SK-N-SH (cell line): Measurements from ENCODE around the gene NFIA. TPM values are rescaled to one million over a fixed set of nuclear protein-coding genes. Genes with fewer than 3 reads are reported as not detected.

Experiments used
- CTCF ChIA-PET: fragments of 300-600, 350-600 bp; formaldehyde crosslinking; extraction: SDS; loops from one replicate; lab custom pipeline; 2021; lab: Yijun Ruan, JAX
- POLR2A ChIA-PET: fragments of 350-600 bp; sonication (Branson Sonifier 250); formaldehyde crosslinking; extraction: SDS; loops from one replicate; lab custom pipeline; 2020; ENCODE audit warnings: antibody characterized with exemption, inconsistent platforms; lab: Yijun Ruan, JAX
- DNase-seq: peaks from one replicate; pipeline ENCODE4 v3.0.0; 2012
- H2AFZ ChIP-seq: fragments of 200-600 bp; sonication (generic); 2 replicates; pipeline ENCODE4 v1.8.1; 2016; ENCODE audit warnings: antibody characterized with exemption, mild to moderate bottlenecking, low read depth
- H3F3A ChIP-seq: fragments of 200-600 bp; sonication (generic); replicated peaks from 2 replicates; pipeline ENCODE3; 2016; ENCODE audit warnings: antibody characterized with exemption, mild to moderate bottlenecking; ENCODE audit not compliant: insufficient read depth
- H3K27ac ChIP-seq, 2 experiments: fragments of 200-500 bp in 1 of 2; fragments of 200-600 bp in 1 of 2; sonication (Bioruptor generic) in 1 of 2; sonication (generic), shearing (Covaris generic) in 1 of 2; 2 replicates each; pipeline versions ENCODE4 v1.5.1 to v1.6.1; 2014 to 2016; ENCODE audit warnings: low read depth in 2 of 2, inconsistent platforms in 1 of 2, low read length in 1 of 2, mild to moderate bottlenecking in 1 of 2, mixed read lengths in 1 of 2
- H3K27me3 ChIP-seq: fragments of 200-600 bp; sonication (generic), shearing (Covaris generic); 2 replicates; pipeline ENCODE4 v1.6.1; 2016; ENCODE audit warnings: mixed run types; ENCODE audit not compliant: insufficient read depth
- H3K36me3 ChIP-seq, 2 experiments: fragments of 200-500 bp in 1 of 2; fragments of 200-600 bp in 1 of 2; sonication (Bioruptor generic) in 1 of 2; sonication (generic) in 1 of 2; replicated peaks in 1 of 2; 2 replicates each; pipeline versions ENCODE3 to v1.5.1; 2014 to 2016; ENCODE audit warnings: low read length in 1 of 2, mild to moderate bottlenecking in 1 of 2; ENCODE audit not compliant: insufficient read depth in 2 of 2, control insufficient read depth in 1 of 2
- H3K4me1 ChIP-seq, 2 experiments: fragments of 200-500 bp in 1 of 2; fragments of 200-600 bp in 1 of 2; sonication (Bioruptor generic) in 1 of 2; sonication (generic), shearing (Covaris generic) in 1 of 2; 2 replicates each; pipeline versions ENCODE4 v1.5.1 to v1.6.1; 2014 to 2016; ENCODE audit warnings: low read depth in 1 of 2, low read length in 1 of 2, mixed run types in 1 of 2; ENCODE audit not compliant: insufficient read depth in 2 of 2, control insufficient read depth in 1 of 2
- H3K4me2 ChIP-seq: fragments of 200-600 bp; sonication (generic), shearing (Covaris generic); 2 replicates; pipeline ENCODE4 v1.6.1; 2017; ENCODE audit warnings: mixed run types
- H3K4me3 ChIP-seq, 2 experiments: fragments of 200-500 bp in 1 of 2; fragments of 200-600 bp in 1 of 2; sonication (Bioruptor generic) in 1 of 2; sonication (generic), shearing (Covaris generic) in 1 of 2; 2 replicates each; pipeline versions ENCODE4 v1.5.1 to v1.8.1; 2014 to 2016; ENCODE audit warnings: low read depth in 2 of 2, inconsistent platforms in 1 of 2, low read length in 1 of 2, mild to moderate bottlenecking in 1 of 2, mixed read lengths in 1 of 2, moderate library complexity in 1 of 2
- H3K79me2 ChIP-seq: fragments of 200-600 bp; sonication (generic); 2 replicates; pipeline ENCODE4 v1.8.1; 2017; ENCODE audit warnings: mild to moderate bottlenecking; ENCODE audit not compliant: insufficient read depth
- H3K9ac ChIP-seq: fragments of 200-600 bp; sonication (generic); 2 replicates; pipeline ENCODE4 v1.6.1; 2017; ENCODE audit warnings: mixed run types
- H3K9me2 ChIP-seq: fragments of 200-600 bp; sonication (generic); 2 replicates; pipeline ENCODE4 v1.6.1; 2017; ENCODE audit warnings: mixed run types
- H3K9me3 ChIP-seq: fragments of 200-600 bp; sonication (generic); 2 replicates; pipeline ENCODE4 v1.6.1; 2017; ENCODE audit warnings: mixed run types, mild to moderate bottlenecking, moderate library complexity
- H4K20me1 ChIP-seq: fragments of 200-600 bp; sonication (generic); 2 replicates; pipeline ENCODE4 v1.6.1; 2017; ENCODE audit warnings: mild to moderate bottlenecking, mixed run types; ENCODE audit not compliant: insufficient read depth
- CHD2 ChIP-seq: fragments of 150-350 bp; IDR thresholded peaks from 2 replicates; pipeline ENCODE4 v1.6.1; 2018; ENCODE audit warnings: low read length; ENCODE audit not compliant: partially characterized antibody
- CTCF ChIP-seq: fragments of 200-600 bp; sonication (generic); IDR thresholded peaks from 2 replicates; pipeline ENCODE4 v1.6.1; 2017; ENCODE audit warnings: antibody characterized with exemption, mild to moderate bottlenecking, moderate library complexity
- EP300 ChIP-seq, 2 experiments: IDR thresholded peaks; 2 replicates each; pipeline versions ENCODE4 v1.4.0 to v1.6.1; 2012; ENCODE audit warnings: borderline replicate concordance in 1 of 2, low read depth in 1 of 2, low read length in 1 of 2
- EZH2phosphoT487 ChIP-seq: fragments of 200-600 bp; sonication (generic); IDR thresholded peaks from 2 replicates; pipeline ENCODE4 v1.6.1; 2017; ENCODE audit warnings: low read depth, mixed run types, mild to moderate bottlenecking, antibody characterized with exemption, moderate library complexity, borderline replicate concordance
- FOSL2 ChIP-seq: IDR thresholded peaks from 2 replicates; pipeline ENCODE4 v1.4.0; 2012; ENCODE audit warnings: low read depth, mild to moderate bottlenecking, moderate library complexity, borderline replicate concordance
- FOXJ3 ChIP-seq: sonication (generic); formaldehyde crosslinking; IDR thresholded peaks from 2 replicates; pipeline ENCODE4 v1.5.1; 2020; ENCODE audit warnings: mild to moderate bottlenecking, missing genetic modification reagents
- FOXM1 ChIP-seq: IDR thresholded peaks from 2 replicates; pipeline ENCODE4 v1.4.0; 2012; ENCODE audit warnings: low read depth, mild to moderate bottlenecking
- GABPA ChIP-seq: IDR thresholded peaks from 2 replicates; pipeline ENCODE4 v1.4.0; 2012; ENCODE audit warnings: low read depth, mild to moderate bottlenecking
- GATA2 ChIP-seq: sonication (generic); formaldehyde crosslinking; IDR thresholded peaks from 2 replicates; pipeline ENCODE4 v1.5.0; 2020; ENCODE audit warnings: mild to moderate bottlenecking, missing genetic modification reagents
- IRF3 ChIP-seq: fragments of 150-350 bp; IDR thresholded peaks from 2 replicates; pipeline ENCODE4 v1.6.1; 2016; ENCODE audit warnings: mild to moderate bottlenecking, low read depth, low read length
- MAX ChIP-seq: IDR thresholded peaks from 2 replicates; pipeline ENCODE4 v1.4.0; 2012; ENCODE audit warnings: low read depth
- MEF2A ChIP-seq: IDR thresholded peaks from 2 replicates; pipeline ENCODE4 v1.4.0; 2012; ENCODE audit warnings: low read depth, borderline replicate concordance
- MXI1 ChIP-seq: IDR thresholded peaks from 2 replicates; pipeline ENCODE4 v1.6.1; 2012; ENCODE audit warnings: mild to moderate bottlenecking, low read depth, low read length, improper control_type of control experiment
- RAD21 ChIP-seq: IDR thresholded peaks from 2 replicates; pipeline ENCODE4 v1.6.1; 2012; ENCODE audit warnings: mild to moderate bottlenecking, low read length
- REST ChIP-seq: IDR thresholded peaks from 2 replicates; pipeline ENCODE4 v1.6.1; 2012; ENCODE audit warnings: mild to moderate bottlenecking, low read depth, low read length, moderate library complexity
- RFX5 ChIP-seq: IDR thresholded peaks from 2 replicates; pipeline ENCODE4 v1.6.1; 2012; ENCODE audit warnings: mild to moderate bottlenecking, improper control_type of control experiment, low read length
- RXRA ChIP-seq: IDR thresholded peaks from 2 replicates; pipeline ENCODE4 v1.4.0; 2012; ENCODE audit warnings: low read depth, mild to moderate bottlenecking, borderline replicate concordance
- SIN3A ChIP-seq: IDR thresholded peaks from 2 replicates; pipeline ENCODE4 v1.6.1; 2012; ENCODE audit warnings: low read depth, mild to moderate bottlenecking, low read length, moderate library complexity, borderline replicate concordance
- USF2 ChIP-seq: fragments of 150-350 bp; IDR thresholded peaks from 2 replicates; pipeline ENCODE4 v1.6.1; 2017; ENCODE audit warnings: antibody characterized with exemption, low read length, low read depth, borderline replicate concordance
- ZBTB33 ChIP-seq: IDR thresholded peaks from 2 replicates; pipeline ENCODE4 v1.4.0; 2012; ENCODE audit warnings: low read depth, borderline replicate concordance
- WGBS: methylation state at CpG from one replicate; pipeline ENCODE4 v1.1.6; 2017; ENCODE audit warnings: low lambda C conversion rate; 5-methylcytosine and 5-hydroxymethylcytosine counted together
- polyA plus RNA-seq, 3 experiments: library from polyadenylated mRNA; depleted of rRNA; stranded (reverse); fragments of >200 nt; gene quantifications; 2 replicates each; pipeline ENCODE4 v1.2.3, GENCODE V29; 2012

Gene NFIA
- polyA plus RNA-seq, 1 of the 3 experiments (the other 2 are of a cell fraction), result 3.3 TPM

DNA sequence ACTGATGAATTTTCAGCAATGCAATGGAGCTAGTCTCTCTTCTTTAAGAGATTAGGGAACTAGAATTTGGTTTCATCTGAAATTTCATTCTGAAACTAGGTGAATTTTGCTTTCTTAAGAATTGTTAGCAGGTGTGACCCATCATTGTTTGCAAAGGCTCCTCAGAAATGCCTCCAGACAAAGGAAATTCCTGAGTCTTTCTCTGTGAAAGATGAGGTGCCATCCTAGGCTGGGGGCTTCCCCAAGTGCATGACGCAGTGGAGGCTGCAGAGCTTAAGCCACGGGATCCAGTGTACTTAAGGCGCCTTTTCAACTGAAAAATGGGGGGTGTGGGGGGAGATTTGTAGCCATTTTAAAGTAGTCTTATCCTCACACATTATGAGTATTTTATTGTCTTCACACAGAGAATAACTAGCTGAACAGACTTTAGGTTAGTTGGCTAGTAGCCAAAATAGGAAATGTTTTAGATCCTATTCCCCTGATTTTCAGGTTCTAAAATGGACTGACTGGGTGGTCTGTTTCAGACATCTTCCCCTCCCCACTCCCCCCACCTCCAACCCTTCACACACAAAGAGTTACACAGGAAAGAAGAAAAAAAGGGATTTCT lies 202.0 kb downstream of the NFIA start:
- POLR2A ChIA-PET, result no interaction called here
- Histone ChIP-seq H3K79me2 (no peaks in the 10 kb centered on the region), H3K4me3 (no peak overlapping the region), H3K4me1 (peaks cover 3 to 6% of the 10 kb centered on the region in 2 experiments; a peak in 2 of 4 replicates), H3K9me3 (no peaks in the 10 kb centered on the region), H3F3A (no peaks in the 10 kb centered on the region), H2AFZ (no peak overlapping the region), H3K4me2 (no peak overlapping the region), H3K9me2 (no peaks in the 10 kb centered on the region), H3K27ac (no peak overlapping the region), H3K27me3 (no peaks in the 10 kb centered on the region), H4K20me1 (no peaks in the 10 kb centered on the region), H3K36me3 (no peaks in the 10 kb centered on the region), H3K9ac (no peak overlapping the region)
- CTCF ChIA-PET, result interaction anchor here (0.7 kb wide), 1 partner anchor 12 kb away, joined by 3 read pairs; no protein-coding TSS in a partner anchor
- DNase-seq, result no peak
- TF ChIP-seq IRF3, result no peak
- TF ChIP-seq FOXJ3 (CRISPR knock-in tag), result no peak
- TF ChIP-seq SIN3A, result no peak
- TF ChIP-seq REST, result no peak
- TF ChIP-seq GATA2 (CRISPR knock-in tag), result no peak
- TF ChIP-seq EZH2phosphoT487, result no peak
- TF ChIP-seq MAX, result no peak
- no peak for TF ChIP-seq RXRA
- no peak for TF ChIP-seq EP300 (IDR thresholded peaks at IDR 0.05; ENCODE audit: borderline replicate concordance in 1 of 2, low read depth in 1 of 2, low read length in 1 of 2)
- no peak for TF ChIP-seq ZBTB33
- TF ChIP-seq CTCF, result no peak
- no peak for TF ChIP-seq MXI1
- no peak for TF ChIP-seq FOXM1
- no peak for TF ChIP-seq MEF2A
- no peak for TF ChIP-seq GABPA
- TF ChIP-seq RAD21, result no peak
- no peak for TF ChIP-seq USF2
- TF ChIP-seq RFX5, result no peak
- no peak for TF ChIP-seq CHD2
- no peak for TF ChIP-seq FOSL2
- 93% methylated on average over 3 of the region's 3 CpGs for WGBS
